Renal cortical epithelial cell (primary cell): ENCODE measurements around the gene GALNT17. TPM values are rescaled to one million over a fixed set of nuclear protein-coding genes. Genes with fewer than 3 reads are reported as not detected.

Experiments used
- DNase-seq: peaks from one replicate; pipeline ENCODE4 v3.0.0-alpha.2; 2011; ENCODE audit warnings: low read depth
- total RNA-seq: library from RNA; depleted of rRNA; stranded (reverse); fragments of >200 nt; gene quantifications from 2 replicates; pipeline ENCODE4 v1.2.3, GENCODE V29; 2014

GALNT17 gene
- total RNA-seq, 1 donor from 2014 or later = not detected

DNA sequence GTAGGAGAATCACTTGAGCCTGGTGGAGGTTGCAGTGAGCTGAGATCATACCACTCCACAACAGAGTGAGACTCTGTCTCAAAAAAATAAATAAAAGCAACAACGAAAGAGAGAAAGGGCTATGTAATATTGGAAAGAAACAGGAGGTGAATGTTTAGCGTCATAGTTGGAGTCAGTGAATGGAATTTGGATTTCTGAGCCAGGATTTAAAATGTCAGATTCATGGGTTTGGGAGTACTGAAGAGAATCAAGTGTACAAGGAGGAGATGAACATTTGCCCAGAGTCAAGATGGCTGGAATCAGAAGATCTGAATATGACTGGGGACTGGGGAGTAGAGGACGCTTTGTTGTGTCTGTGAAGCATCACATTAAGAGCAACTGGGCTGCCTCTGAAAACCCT, 366.4 kb downstream of the GALNT17 start:
- no peak for DNase-seq

DNA sequence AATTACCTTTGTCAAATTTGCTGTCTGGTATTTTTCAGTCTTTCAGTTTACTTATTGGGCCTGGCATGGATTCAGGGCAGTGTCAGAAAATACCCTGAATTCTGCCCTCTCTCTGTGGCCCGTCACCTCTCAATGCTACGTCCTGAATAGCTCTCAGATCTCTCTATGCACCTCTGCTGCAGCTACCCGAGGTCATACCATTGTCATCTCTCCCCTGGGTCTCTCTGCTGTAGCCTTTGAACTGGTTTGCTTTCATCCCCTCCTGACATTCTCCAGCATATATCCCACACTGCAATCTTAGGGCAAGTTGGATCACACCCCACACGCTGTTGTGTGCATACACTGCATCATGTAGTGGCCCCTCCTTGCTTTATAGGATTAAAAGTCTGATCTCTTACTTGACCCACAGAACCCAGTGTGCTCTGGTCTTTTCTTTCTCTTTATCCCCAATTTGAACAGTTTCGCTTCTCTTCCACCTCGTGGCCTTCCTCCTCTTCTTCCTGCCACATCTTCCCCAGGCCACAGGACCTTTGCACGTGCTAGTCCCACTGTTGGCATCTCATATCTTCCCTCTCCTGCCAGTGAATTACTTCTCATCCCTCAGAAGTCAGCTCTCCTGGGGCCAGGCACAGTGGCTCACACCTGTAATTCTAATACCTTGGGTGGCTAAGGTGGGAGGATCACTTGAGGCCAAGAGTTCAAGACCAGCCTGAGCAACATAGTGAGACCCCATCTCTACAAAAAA, 372.9 kb downstream of the GALNT17 start:
- DNase-seq = no peak

DNA sequence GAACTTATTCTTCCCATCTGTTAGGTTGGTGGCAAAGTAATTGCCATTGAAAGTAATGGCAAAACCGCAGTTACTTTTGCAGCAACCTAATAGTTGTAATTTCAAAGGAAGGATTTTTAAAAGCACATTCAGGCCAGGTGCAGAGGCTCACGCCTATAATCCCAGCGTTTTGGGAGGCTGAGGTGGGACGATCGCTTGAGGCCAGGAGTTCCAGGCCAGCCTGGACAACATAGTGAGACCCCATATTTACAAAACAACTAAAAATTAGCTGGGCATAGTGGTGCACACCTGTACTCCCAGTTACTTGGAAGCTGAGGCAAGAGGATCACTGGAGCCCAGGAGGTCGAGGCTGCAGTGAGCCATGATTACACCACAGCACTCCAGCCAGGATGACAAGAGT, 374.9 kb downstream of the GALNT17 start:
- no peak for DNase-seq

DNA sequence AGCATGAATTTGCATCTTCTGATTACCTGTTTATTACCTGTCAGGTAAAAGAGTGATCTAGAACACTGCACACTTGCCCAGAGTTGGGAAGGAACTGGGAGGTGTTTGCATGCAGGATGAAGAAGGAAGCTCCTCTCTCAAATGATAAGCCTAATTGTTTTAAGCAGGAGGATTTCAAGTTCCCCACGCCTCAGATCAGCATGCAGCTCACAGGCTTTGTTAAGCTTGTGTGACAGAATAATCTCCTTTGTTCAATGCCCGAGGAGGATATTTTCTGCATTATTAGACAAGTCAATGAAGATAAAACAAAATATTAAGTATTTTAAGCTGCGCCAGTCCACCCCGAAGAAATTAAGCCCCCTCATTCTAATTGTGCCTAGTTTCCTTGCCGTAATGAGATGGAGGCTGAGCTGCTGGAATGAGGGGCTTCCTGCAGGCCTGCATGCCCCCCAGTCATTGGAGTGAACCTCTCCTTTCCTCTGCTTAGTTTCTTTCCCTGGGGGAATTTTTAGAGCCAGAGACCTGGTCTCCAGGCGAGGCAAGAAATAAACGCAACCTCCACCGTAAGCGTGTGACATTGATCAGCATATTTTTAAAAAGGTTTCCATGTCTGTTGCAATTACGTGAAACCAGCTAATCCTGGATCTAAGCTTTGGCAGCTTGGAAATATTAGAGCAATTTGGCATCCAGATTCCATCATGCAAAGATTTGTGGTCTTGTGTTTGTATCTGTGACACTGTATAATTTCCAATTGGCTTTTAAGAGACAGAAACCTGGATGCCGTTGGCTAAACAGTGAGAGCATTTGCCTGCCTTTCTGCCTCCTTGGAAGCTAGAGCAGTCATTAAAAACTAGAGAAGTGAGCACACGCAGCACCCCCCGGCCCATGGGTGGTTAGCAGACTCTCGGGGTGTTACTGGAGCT, 376.0 kb downstream of the GALNT17 start:
- no peak for DNase-seq

DNA sequence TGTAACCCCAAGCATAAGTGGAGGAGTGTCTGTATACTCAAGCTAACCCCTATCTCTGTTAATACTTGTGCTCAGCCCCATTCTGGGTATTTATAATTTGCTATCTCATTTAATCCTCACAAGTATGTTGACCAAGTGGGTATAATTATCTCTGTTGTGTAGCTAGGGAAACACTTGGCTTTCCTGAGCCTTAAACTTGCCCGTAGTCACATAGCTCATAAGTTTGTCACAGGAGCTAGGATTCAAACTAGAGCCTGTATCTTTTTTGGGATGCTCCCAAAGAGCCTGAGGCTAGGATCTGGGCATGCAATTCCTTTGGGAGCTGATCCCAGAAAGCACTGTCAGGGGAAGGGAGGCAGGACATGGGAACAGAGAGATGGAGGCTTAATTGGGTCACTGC, 377.4 kb downstream of the GALNT17 start:
- no peak for DNase-seq

DNA sequence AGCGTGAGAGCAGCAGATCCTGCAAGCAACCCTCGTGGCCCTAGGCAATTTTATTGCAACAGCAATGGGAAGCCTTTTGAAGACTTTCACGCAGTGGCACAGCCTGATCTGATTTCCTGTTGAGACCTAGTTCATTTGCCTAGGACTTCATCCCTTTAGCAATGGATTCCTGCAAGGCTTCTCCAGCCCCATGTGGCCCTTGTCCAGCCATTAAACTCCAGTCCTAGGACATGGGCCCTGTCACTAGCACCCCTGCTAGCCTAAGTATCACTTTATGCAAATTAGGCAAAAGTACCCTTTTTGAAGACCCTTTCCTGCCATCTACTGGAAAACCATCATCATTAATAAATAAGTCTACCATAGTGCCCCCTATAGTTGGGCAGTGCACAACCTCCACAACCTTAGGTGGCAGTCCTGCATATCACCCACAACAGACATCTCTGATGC, 379.4 kb downstream of the GALNT17 start:
- DNase-seq = no peak

DNA sequence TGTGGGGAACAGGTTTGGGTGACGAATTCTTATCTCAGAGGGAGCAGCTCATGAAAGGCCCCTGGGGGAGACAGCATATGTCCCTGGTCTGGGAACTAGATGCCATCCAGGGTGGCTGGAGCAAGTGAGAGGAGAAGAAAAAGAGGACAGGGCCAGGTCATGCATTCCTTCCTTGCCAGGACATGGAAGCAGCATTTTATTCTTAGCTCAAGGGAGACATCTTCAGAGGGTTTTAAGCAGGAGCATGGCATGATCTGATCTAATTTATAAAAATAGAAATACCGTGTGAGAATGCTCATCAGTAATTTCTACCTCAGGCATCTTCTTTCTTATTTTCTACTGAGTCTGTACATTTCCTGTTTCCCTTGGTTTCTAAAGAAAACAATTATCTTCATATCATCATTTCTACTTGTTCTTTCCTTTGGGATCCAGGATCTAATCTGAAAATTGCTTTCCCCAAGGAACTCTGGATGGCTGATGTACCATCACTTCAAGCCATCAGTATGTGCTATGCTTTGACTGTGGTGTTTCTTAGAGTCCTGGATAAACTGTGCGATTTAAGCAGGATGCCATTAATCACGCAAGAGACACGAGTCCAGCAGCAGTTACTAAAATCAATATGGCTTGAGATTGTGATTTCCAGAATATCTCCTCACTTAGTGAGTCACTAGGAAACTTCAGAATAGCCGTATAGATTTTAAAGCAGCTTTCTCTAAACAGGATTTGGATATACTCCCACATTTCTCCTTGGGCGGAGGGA, 386.2 kb downstream of the GALNT17 start:
- no peak for DNase-seq

DNA sequence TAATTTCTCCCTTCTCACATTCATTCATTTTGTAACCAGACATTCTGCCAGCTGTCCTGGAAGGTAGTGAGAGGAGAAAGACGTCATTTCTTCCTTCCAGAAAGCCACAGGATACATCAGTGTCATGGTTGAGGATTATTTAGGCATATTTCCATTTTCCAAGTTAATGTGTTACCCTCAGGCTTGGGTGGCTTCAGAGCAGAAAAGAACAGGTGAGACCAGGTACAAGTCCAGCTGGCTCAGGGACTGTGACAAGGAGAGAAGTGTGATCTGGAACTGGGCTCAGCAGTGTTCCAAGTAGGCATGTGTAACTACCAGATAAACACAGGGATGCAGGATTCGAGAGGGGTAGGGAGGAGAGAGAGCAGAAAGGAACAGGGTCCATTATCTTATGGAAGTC, 386.9 kb downstream of the GALNT17 start:
- no peak for DNase-seq

DNA sequence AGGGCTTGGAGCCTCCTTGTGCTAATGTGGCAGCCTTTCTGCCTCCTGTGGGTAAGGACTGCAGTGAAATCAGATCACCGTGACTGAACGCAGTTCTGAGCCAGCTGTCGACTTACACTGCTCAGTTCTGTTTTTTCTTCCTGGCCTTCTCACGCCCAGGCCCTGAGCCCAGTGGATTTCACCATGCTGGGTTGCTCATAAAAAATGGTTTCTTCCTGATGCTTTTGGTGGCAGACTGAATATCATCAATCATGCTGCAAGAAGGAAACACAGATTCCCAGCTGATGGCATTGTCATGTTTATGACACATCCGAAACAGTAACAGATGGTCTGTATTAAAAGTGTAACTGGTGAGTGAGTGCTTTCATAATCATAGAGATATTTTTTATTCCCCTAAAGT, 389.6 kb downstream of the GALNT17 start:
- DNase-seq = no peak

DNA sequence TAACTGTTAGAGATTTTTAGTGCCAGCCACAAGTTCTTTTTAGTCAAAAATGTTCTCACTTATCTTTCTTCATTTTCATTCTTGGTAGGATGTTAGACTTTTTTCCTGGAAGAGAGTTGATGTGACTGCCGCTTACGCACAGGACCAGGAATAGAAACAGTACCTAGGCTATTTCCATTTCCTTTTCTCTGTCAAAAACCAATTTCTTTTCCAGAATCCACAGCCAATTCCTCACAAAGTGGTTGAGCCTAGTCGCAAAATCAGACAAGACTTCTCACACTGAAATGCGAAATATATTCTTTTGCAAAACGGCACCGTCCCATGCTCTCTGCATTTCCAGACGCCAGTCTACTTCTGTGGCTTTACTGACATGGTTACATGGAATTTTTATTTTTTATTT, 394.2 kb downstream of the GALNT17 start:
- no peak for DNase-seq

DNA sequence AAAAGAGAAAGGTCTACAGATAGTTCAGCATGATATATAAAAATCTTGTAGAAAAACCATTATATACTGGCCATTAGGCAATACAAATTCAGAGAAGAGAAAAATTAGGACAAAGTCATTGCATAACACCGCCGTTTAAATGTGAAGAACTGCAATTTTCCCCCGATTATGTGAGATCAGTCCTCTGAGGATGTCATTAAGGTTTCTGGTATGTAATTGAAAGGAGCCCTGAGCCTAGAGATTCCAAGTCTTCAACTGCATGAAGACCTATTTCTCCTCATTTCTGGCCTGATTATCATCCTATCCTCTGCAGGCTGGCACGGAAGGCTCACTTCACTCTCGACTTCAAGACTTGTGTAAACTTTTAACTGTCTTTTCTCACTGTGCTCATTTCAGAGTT, 395.3 kb downstream of the GALNT17 start:
- no peak for DNase-seq

DNA sequence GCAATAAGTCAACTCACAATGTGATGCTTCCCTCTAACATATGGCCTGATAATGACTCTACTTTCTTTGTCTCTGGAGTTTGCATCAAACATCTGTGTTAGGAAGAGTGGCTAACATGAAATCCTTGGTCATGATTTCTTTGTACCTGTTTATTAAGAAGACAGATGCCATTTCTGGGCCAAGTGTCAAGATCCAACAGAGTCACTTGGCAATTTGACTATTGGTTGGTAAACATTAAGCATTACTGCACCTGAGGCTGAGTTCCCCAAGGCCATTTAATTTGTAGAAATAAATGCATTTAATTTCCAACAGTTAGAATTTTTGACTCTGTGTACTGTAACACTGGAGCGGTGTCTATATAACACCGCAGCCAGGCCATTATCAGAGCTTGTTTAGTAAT, 403.7 kb downstream of the GALNT17 start:
- DNase-seq = no peak

DNA sequence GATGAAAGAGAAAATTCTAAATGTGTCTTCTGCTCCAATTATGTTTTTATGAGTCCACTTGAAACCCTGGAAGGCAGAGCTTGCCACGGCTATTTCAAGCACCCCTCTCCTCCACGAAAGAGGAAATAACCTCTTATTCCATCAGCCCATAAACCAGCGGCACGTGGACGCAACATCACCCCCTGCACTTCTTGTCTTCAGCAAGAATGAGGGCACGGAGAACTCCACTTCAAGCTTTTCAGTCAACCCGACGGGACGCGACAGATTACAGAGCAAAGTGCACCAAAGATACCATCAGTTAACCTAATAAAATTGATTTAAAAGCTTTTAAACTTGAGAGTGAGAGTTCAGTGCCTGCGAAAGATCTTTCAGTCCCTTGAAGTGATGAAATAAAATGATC, 406.3 kb downstream of the GALNT17 start:
- no peak for DNase-seq

DNA sequence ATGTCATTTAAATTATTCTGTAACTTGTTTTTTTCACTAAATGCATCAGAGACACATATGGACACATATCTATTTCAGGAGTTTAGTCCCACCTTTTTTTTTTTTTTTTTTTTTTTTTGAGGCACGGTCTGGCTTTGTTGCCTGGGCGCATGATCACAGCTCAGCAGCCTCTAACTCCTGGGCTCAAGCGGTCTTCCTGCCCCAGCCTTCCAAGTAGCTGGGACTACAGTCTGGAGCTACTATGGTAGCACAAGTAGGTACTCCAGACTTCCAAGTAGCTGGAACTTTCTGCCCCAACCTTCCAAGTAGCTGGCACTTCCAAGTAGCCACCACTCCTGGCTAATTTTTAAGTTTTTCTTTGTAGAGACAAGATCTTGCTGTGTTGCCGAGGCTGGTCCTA, 407.7 kb downstream of the GALNT17 start:
- no peak for DNase-seq

DNA sequence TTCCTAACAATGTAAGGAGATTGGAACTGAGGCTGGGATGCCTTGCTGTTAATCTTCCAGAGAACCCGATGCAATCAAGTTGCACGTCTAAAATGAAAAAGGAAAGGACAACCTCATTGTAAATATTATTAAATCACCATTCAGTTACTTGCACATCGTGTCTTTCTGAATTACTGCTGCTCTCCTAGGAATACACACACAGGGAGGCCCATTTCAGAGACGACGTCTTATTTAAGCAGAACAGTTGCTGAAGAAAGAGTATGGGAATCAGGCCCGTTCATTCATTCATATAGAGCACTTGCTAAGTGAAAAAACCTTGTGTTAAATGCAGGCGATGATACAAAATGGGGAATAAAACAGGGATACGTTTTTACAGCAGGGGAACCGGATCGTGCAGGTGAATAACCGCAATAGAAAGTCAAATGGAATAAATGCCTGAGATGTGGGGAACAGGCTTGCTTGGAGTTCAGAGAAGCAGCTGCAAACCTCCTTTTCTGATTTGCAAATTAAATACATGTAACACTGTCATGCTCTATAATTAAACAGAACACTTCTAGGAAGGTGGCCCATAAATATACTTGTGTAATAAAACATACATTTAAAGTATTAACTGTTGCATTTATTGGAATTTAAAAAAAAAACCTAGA, 409.9 kb downstream of the GALNT17 start:
- no peak for DNase-seq

DNA sequence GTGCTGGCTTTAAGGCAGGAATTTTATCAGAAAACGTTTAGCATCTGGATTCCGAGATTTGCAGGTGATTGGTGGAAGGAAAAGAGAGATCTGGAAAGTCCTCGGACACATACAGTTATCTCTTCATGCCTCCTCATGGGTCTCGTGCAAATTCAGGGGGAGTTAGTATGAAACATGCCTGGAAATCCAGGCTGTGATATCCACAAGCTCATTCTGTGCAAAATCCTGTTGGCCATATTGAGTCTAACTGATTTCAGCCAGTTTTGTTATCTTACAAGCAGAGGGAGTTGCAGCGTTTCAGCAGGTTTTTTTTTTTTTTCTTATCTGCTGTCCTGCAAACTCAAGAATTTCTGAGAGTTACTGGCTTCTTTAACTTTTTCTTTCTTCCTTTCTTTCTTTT, 411.5 kb downstream of the GALNT17 start:
- no peak for DNase-seq

DNA sequence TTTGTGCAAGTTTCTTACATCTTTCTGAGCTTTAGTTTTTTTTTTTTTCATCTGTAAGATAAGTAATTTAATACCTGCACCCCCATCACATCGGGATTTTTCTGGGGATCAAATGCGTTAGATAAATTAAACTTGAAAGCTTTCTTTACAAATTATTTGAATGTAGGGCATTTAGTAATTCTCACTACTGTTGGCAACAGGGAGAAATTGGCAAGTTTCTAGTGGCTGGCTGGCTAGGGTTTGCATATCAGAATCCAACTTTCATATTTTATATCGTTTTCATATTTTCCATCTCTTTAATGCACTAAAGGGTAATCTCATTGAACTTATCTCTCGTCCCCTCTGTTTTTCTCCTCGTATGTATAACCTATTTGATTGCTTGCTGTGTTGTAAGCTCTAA, 412.9 kb downstream of the GALNT17 start:
- DNase-seq = no peak

DNA sequence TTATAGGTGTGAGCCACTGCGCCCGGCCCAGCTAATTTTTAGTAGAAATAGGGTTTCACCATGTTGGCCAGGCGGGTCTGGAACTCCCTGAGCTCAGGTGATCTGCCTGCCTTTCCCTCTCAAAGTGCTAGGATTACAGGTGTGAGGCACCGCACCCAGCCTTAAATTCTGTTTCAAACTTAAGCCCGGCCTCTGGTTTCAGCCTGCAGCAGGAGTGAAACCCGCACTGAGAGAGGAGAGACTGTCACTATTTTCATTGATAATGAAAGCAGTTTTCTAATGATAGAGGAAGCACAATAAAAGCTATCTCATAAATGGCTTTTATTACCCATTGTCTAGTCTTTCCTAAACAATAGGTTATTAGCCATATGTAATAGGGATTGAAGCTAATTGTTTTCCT, 415.5 kb downstream of the GALNT17 start:
- no peak for DNase-seq

DNA sequence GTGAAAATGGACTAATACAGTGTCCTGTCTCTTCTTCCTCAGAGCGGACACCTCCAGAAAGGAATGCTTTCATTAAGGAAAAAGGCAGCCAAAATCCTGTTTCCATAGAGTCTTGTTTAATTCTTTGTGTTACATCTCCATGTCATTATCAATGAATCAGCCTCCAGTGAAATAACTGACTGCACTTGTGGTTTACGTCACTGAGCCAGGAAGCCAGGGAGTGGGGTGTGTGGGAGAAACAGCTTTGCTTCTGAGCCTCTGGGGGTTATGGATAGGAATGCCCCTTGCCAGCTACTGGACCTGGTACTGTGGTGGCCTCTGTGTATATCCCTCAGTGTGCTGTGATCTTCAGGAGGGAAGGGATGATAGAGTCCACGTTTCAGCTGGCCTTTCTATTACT, 416.8 kb downstream of the GALNT17 start:
- no peak for DNase-seq

DNA sequence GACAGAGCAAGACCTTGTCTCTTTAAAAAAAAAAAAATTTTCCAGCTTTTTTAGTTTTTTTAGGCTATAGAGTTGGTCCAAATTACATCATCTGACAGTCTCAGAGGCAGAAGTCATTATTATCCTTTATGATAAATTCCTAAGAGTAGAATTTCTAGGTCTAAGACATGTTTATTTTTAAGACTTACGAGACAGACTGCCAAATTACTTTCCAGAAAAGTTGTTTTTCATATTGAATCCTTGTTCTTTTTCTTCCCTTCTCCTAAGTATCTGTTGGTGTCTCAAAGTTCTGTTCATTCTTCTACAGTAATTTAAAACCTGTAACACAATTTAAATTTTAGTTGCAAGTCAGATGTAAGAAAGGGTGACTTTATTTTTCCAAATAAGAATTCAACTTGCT, 421.4 kb downstream of the GALNT17 start:
- no peak for DNase-seq

DNA sequence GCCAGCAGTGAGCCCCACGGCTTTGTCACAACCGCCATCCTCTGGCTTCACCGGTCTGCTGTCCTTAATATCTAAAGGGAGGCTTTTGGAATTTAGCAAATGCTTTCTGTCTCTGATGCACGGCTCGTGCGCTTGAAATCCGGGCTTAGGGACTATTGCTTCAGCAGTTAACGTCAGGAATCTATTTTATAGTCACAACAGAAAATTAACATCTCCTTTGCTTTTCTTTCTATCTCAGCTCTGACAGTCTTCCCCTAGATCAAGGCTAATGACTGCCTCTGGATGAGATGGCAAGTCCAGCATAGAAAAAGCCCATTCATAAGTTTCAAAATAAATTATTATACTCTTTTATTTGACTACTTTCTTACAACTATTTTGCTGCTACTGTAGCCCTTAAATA, 423.8 kb downstream of the GALNT17 start:
- no peak for DNase-seq
